ENCODE measurements around the gene SFXN5.

Gene SFXN5

DNA sequence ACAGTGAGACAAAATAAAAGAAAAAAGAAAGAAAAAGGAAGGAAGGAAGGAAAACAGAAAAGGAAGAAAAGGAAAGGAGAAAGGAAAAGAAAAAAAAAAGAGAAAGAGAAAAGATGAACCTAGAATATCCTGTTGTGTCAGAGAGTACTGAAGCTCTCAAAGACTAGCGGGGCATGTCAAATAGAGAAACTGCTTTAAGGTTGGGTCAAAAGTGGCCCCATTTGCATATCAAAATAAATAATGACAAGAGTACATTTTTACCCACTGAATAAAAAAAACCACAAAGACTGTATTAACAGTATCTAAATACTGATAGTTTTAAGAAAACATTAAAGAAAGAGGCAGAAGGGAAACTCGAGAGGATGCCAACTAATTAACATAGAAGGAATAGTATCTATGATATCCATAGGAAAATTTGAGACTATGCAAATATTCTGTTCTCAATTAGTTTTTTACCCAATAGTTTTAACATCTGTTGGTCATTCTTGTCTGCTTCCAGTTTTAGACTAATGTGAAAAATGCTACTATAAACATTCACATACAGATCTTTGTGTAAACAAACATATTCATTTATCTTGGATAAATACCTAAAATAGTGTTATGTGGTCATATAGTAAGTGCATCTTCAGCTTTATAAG lies 53.2 kb downstream of the SFXN5 start:
- DNase-seq (ENCODE audit: low spot score) = no peak

- no peak for DNase-seq (ENCODE audit: low spot score)
These were observed 57.6 kb downstream of the SFXN5 start for GRCh38 chr2:73013936-73014335.

- no peak for DNase-seq (ENCODE audit: low spot score)
These were observed 62.2 kb downstream of the SFXN5 start for GRCh38 chr2:73009177-73009839.

GRCh38 chr2:73008766-73009135 lies 62.8 kb downstream of the SFXN5 start:
- no peak for DNase-seq (ENCODE audit: low spot score)

GRCh38 chr2:73007991-73008765 lies 63.3 kb downstream of the SFXN5 start:
- DNase-seq (ENCODE audit: low spot score) = no peak

- DNase-seq (ENCODE audit: low spot score) = no peak
These were observed 64.4 kb downstream of the SFXN5 start for GRCh38 chr2:73006969-73007710.

DNA sequence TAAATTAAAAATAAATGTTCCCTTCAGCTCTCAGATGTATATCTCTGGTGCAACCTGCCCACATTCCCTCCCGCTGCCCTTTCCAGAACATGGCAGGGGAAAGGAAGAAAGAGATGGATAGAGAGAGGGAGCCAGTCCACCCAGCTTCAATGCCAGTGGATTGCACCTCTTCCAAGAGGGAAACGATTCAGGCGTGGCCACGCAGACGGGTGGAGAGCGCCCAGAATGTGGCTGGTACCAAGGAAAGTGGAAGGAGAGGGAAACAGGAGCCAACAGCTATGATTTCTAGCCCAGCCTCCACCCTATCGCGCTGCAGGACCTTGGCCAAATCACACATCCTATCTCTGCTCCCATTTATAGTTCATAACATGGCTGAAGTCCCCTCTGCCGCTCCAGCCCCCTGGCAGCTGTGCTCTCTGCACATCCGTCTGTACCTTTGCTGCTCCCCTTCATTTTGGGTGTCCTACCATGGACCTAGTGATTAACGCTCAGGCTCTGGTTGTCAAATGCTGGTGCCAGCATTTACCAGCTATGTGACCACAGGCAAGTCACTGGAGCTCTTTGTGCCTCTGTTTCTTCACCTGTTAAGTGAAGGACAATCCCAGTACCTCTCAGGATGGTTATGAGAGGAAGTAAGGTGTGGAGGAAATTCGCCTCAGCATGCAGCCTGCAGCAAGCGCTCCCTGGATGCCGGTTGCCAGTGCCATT lies 66.5 kb downstream of the SFXN5 start:
- no peak for DNase-seq (ENCODE audit: low spot score)

GRCh38 chr2:73004466-73004865 lies 67.0 kb downstream of the SFXN5 start:
- DNase-seq (ENCODE audit: low spot score) = no peak

DNA sequence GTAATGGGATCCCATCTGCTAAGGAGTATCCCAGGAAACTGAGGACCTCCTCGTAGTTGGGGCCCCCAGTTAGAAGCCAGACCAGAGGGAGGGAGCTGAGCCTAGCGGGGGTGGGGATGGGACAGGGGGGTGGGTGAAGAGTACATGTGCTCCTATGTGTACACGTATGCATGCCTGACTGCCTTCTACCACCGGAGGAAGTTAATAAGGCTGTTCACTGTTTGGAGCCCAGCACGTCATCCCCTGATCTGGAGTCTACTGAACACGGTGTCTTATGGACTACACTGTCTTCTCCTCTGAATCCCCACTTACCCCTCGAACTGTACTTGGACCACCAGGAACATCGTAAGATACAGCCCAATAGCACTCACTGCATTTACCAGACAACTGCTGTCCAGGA lies 68.5 kb downstream of the SFXN5 start:
- no peak for DNase-seq (ENCODE audit: low spot score)

- DNase-seq (ENCODE audit: low spot score) = no peak
These were observed 70.5 kb downstream of the SFXN5 start for GRCh38 chr2:73000808-73001570.

DNA sequence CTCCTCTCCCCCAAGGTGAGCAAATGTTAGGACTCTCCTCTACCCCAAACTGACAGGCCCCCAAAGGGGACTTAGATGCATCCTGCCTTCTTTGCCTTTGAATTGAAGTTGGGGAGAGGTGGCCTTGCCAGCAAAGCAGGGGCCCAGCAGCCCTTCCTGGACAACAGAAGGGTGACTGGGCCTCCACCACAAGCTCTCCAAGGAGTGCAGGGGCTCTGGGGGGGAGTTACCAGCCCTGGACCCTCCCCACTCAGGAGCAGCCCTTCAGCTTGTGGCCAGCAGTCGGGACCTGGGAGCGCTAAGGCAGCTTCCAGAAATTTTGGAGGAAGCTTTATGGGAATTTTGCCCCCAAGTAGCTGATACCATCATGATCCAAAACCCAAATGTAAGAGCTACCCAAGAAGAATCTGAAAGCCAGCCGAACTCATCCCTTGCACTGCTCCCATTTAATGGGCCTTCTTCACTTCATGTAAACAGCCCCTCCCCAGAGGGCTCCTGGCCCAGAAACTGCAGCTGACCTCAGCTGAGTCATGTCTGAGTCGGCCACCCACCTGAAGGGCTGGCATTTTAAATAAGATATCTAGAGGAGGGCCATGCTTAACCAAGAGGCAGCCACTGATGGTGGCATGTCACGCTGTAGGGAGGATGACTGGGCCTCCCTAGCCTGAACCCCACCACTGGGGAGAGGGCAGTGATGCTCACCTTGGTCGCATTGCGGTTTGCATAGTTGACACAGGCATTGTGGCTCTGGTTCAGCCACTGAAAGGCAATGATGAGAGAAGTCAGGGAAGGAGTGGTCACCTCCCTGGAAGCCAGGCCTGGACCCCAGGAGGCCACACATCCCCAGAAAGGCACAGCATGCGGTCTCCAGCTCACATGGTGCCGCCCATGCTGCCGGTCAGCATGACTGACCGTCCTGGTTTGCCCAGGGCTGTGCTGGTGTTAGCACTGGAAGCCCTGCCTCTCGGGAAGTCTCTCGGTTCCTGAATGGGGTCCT lies 71.5 kb downstream of the SFXN5 start:
- no peak for DNase-seq (ENCODE audit: low spot score)

DNA sequence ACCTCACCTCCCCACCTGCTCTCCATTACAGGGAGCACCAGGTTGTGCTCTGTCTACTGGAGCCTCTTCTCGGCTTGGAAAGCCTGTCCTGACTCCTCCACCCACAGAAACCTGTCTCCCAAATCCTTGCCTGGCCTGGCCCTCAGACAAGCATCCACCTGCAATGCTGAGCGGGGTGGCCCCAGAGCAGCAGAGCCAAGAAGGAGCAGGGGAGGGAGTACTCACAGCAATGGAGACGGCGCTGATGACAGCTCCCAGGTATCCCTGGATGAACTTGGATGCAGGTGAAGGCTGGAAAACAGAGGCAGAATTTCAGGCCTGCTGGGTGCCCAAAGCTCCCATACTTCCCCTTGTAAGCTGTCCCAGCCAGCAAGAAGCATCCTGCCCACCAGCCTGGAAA lies 72.8 kb downstream of the SFXN5 start:
- no peak for DNase-seq (ENCODE audit: low spot score)

DNA sequence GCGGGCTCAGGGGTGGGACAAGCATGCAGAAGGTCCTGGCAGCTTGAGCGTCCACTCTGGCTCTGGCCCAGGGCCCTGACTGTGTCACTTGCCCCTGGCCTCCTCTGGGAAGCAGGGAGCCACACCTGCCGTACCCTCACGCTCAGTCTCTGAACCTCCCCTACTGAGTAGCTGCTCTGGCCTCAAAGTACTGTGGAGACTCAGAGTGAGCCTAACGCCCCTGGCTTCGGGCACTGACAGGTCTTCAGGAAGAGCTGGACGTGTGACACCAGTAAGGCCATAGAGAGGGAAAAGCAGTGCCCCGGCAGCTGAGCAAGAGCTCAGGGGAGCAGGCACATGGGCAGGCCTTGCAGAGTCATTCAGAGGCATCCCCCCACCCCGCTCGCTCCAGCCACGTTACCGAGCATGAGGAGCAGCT lies 73.3 kb downstream of the SFXN5 start:
- DNase-seq (ENCODE audit: low spot score) = no peak

DNA sequence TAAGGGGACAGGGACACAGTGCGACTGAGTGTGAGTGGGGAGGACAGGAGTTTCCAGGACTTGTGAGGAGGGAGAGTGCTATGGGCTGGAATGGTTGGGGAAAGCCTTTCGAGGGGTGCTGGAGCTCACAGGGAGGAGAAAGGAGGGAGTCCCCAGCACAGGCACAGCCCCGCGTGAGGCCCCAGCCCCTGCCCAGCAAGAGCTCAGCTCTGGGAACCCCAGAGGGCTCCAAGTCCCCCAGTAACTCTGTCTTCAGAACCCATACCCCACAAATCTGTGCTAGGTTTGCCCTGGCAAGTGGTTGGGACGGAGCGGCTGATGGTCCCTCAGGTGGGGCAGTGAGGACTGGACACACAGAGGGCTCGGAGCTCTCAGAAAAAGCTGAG lies 75.4 kb downstream of the SFXN5 start:
- DNase-seq (ENCODE audit: low spot score) = no peak

- no peak for DNase-seq (ENCODE audit: low spot score)
These were observed 75.9 kb downstream of the SFXN5 start for GRCh38 chr2:72995430-72996116.

DNA sequence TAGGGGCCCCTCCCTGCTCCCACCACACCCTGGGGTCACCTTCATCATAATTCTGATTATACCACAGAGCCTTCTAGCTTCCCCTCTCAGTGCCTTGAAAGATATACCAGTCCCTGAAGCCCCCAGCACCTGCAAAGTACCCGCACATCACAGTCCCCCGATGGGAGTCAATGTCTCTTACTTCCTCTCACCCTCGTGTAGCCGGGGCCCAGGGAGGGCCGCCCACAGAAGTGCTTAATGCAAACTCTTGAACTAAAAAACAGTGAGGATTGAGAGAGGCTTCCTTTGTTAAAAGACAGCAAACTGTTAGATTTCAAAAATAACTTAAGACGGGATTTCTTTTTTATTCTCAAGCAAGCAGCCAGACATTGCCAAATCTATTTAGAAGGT lies 76.5 kb downstream of the SFXN5 start:
- no peak for DNase-seq (ENCODE audit: low spot score)

GRCh38 chr2:72994282-72994990 lies 77.1 kb downstream of the SFXN5 start:
- no peak for DNase-seq (ENCODE audit: low spot score)

DNA sequence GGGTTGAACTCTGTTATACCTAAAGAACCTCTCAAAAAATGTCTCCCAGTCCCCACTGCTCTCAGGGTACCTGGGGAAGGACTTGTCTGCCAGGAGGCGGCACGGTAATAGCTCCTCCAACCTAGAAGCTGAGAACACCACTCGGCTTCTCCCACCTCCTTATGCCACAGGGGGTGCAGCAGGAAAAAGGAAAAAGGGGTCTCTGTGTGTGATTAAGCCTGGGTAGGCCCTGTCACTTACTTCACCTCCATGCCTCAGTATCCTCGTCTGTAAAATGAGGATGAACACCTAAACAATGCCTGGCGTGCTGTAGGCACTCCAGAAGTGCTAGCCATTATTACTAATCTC lies 77.6 kb downstream of the SFXN5 start:
- DNase-seq (ENCODE audit: low spot score) = no peak
